HK-2 (cell line): ENCODE measurements around the gene CUTC.

Source experiments
- DNase-seq: peaks from one replicate; pipeline ENCODE4 v3.0.0-alpha.2; 2018; ENCODE audit not compliant: unreplicated experiment

The CUTC gene

DNA sequence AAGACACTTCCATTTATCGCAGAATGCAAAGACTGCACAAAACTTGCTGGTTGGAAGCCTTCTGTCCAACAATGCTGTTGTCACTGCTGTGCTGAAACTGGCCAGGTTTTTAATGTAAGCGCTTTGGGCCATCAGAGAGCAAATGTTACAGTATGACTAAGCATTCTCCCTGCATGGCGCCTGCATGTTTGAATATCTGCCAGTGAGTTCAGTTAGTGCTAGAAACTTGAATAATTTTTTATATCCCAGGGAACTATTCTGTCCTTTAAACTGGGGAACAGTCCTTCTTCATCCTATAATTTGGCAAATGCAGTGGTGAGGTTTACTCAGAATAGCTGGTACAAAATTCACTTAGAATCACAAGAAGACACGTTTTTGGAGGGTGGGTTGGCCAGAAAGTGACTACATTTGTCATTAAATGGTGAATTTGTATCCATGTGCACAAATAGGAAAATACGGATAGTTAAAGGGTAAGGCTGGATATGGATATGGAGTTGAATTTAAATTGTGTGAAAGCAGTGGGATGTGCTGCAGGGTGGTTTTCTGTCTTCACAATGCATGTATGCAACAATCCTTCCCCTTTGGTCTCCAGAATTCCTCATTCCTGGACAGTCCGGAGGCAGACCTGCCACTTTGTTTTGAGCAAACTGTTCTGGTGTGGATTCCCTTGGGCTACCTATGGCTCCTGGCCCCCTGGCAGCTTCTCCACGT, 52.1 kb downstream of the CUTC start:
- no peak for DNase-seq

DNA sequence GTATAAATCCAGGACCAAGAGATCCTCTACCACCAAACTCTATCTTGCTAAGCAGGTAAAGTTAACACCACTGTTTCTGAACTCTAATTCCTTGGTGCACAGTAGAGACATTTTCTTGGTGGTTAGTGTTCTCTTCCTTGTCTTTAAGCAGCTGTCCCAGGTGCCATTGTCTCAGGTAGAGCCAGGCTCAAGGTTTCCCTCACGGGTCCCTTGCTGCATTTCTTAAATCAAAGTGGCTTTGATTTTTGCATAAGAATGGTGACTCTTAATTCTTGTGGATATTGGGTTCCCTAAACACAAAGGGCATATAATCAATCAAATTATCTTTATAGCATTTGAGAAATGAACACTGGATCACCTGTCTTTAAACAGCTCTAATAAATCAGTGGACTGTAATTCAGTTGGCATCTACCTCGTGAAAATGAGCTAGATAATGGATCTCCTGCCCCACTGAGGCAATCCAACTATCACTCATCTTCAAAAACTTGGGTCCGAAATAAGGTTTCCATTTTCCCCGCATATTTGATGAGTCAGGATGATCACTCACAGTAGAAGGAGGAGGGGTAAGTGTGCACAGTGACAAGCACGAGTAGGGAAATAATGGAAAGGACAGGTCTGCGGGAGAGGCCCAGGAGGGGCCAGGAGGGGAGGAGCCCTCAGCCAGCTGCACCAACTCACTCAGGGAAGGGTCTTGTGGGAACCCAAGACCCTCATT, 52.9 kb downstream of the CUTC start:
- DNase-seq = no peak

DNA sequence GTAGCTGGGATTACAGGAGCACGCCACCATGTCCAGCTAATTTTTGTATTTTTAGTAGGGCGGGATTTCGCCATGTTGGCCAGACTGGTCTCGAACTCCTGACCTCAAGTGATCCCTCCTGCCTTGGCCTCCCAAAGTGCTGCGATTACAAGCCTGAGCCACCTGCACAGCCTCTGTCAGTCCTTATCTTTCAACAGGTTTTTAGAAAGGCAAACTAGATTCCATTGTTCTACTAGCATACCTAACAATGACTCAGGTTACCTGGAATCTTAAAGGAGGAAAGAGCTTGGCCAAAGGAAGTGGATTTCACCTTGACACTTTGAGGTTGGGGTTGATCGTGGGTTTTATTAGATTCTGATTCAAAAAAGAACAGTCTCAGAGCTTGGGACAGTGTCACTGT, 53.6 kb downstream of the CUTC start:
- DNase-seq = no peak

DNA sequence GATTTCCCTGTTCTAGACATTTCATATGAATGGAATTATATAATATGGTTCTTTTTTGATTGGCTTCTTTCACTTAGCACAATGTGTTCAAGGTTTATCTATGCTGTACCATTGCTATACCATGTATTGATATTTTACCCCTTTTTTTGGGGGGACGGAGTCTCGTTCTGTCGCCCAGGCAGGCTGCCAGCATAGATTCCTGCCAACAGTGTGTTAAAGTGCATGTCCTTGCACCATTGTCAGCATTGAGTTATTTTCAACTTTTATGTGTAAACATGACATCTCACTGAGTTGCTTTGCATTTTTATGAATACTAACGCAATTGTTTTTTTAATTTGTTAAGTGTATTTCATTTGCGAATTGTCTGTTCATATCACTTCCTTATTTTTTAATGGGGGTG, 55.3 kb downstream of the CUTC start:
- DNase-seq = no peak

DNA sequence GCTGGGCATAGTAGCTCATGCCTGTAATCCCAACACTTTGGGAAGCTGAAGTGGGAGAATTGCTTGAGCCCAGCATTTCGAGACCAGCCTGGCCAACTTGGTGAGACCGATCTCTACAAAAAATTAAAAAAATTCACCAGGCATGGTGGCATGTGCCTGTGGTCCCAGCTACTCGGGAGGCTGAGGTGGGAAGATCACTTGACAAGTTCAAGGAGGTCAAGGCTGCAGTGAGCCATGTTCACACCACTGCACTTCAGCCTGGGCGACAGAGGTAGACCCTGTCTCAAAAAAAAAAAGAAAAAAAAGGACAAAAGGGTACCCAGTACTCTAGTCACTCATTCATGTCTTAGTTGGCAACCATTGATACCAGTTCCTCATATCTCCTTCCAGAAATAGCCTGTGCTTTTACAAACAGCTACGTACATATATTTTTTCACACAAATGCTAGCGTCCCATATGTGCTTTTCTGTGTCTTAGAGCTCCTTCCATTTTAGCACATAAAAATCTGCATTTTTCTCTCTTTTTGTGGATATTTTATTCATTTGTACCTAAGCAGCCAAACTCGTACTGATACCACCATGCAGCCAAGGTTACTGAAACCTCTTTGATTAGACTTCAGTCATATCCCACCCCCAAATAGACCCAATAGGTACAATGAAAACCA, 55.9 kb downstream of the CUTC start:
- DNase-seq = no peak

DNA sequence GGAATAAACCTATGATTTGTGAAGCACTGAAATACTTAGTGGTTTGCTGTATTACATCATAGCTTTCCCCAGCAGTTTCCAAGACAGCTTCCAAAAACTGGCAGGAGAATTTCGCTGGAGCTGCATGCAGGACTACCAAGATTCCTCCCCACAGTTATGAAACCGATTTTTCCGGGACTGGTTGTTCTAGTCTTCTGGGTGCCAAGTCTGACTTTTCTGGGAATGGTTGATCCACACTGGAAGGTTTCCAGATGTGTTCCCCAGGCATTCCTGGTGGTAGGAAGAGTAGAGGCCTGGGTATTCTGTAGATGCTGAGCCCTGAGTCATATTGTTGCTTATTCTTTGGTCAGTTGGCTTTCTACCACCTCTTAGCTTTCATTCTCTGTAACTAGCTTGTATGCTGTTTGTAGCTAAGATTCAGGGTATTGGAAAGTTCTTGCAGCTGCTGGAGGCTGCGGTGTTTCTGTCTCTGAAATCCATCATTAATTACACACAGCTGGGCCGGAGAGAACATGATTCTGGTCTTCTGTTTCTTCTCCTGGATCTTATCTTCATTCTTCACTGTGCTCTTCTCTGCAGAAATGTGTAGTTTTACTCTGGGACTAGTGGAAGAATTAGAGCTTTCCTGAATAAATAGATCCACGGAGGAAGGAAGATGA, 56.7 kb downstream of the CUTC start:
- no peak for DNase-seq

DNA sequence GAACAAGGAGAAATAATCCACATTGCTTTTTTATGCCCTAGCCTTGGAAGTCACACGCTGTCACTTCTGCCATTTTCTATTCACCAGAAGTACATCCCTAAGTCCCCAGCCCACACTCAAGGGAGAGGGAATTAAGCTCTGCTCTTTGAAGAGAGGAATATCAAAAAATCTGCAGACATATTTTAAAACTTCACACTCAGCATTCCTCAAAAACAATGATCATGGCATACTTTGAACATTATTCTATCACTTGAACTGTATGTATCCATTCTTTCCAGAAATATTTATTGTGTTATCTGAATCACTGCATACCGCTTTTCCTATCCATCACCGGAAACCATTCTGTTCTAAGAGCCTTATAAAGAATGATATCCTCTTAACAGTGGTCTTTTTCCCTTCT, 59.8 kb downstream of the CUTC start:
- DNase-seq = no peak

DNA sequence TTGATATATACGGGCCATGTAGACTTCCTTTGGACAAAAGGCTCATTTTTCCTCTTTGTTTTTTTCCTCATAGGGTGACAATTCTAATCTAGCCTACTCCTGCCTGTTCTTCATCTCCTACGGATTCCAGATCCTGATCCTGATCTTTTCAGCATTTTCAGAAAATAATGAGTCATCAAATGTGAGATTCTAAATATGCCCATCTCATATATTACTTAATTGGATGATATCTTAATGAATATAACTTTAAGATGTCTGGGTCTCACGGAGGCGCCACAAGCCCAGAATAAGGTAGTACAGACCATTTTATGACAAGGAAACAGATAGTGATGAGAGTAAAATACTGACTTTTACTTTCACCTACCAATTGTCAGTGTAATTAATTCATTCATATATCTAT, 61.8 kb downstream of the CUTC start:
- no peak for DNase-seq

DNA sequence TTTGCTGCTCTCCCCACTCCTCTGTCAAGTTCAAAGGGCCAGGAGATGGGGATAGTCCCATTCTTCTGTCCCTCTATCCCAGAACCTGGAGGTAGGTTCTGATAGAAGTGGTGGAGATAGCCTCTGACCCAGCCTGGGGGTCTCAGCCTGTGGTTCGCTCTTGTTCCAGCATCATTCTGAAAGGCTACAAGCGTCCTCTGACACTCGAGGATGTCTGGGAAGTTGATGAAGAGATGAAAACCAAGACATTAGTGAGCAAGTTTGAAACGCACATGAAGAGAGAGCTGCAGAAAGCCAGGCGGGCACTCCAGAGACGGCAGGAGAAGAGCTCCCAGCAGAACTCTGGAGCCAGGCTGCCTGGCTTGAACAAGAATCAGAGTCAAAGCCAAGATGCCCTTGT, 64.9 kb downstream of the CUTC start:
- DNase-seq = no peak

DNA sequence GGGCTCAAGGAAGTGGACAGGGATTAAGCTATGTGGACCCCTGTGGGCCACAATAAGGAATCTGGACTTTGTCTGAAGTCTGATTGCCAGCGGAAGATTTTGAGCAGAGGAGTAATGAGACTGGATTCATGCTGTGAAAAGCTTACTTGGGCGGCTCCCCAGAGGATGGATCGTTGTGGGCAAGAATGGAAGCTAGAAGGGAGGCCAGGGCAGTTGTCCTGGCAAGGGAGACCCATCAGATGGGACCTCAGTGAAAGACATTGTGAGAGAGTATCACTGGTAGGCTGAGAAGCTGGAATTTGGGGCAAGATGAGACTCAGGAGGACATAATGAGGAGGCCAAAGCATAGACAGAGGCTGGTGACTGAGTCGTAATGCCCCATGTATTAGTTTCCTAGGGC, 66.0 kb downstream of the CUTC start:
- DNase-seq = no peak

DNA sequence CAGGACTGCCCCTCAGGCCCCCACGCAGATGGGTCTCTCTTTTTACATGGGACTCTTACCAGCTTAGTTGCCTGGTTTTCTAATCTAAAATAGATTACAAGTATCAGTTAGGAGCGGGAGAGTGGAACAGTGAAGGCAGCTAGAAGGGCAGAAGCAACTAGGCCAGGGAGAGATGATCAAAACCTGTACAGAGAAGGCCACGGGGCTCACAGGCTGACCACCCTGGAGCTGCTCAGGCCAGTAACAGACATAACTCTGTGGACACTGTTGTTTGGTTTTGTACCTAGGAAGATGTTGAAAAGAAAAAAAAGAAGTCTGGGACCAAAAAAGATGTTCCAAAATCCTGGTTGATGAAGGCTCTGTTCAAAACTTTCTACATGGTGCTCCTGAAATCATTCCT, 66.9 kb downstream of the CUTC start:
- no peak for DNase-seq

DNA sequence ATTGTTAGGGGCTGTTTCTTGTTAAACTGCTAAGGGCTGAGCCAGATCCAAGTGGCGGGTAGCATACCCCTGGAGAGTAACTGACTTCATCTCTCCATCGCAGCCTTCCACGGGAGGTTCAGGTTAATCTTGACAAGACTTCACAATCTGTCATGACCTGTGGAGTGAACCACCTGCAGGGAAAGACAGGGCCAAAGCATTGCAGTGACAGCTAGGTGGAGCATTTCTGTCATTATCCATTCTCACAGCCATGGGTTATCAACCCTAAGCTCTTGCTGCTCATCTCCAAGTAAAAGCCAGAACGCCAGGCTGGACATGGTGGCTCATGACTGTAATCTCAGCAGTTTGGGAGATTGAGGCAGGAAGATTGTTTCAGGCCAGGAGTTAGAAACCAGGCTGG, 67.6 kb downstream of the CUTC start:
- DNase-seq = no peak

DNA sequence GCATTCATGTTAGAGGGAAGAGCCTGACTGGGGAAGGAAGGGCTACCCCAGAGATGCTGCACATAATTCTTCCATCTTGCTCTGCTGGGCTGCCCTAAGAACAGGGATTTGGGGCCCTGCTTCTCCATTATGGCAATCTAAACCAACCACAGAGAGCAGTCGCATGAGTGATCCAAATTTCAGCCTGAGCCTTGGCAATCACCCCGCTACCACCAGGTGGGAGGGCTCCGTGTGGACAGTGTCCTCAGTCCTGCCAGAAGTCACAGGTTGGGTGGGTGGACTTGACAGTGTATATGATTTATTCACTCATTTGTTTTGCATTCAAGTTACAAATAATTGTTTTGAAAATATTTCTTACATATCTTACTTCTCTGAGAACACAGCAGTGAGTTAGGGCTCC, 72.4 kb downstream of the CUTC start:
- DNase-seq = no peak

DNA sequence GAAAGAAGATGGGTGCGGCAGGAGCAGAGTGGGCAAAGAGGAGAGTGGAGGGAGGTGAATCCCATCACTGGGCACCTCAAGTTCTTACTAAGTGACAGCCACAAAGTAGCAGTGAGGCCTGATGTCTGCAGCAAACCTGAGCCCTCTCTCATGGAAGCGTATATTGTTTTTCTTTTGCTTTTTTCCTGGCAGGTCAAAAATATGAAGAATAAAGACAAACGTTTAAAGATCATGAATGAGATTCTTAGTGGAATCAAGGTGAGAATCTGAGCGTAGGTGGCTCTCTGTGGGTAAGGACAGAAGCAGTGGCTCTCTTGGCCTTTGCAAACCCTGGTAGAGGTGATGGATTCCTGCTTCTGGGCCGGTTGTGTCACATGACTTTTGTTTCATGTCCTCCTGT, 73.2 kb downstream of the CUTC start:
- DNase-seq = no peak
